ENCODE results near the gene ERC1.
A peak's percentile ranks its signal among the peaks of the same experiment; 100 is the strongest.
"Not testable (repeated sequence)": the region's sequence is repeated elsewhere in the genome, so short reads cannot be mapped to it uniquely, and the experiment has no call there.

ERC1 gene

GRCh38 chr12:1329784-1330476 is 338.9 kb downstream of the ERC1 start:
- DNase-seq: no peak

- no peak for DNase-seq
Observed at GRCh38 chr12:1330477-1330827, 339.4 kb downstream of the ERC1 start.

DNA sequence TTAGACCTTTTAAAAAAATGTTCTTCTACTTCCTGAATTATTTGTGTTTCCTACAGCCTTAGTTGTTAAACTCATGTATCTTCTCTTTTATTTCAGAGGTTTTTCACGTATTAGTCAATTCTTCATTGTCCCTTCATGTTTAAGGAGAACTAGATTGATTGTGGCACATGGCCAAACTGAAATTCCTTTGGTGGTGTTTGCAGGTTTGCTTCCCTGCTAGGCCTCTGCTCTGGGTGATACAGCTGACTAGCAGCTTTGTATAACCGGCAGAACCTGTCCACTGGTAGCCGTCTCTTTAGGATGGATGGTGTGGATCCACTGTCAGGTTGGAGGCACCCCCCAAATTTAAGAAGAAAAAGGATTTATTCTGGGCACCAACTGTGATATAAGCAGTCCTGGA is 341.3 kb downstream of the ERC1 start:
- DNase-seq: no peak

DNA sequence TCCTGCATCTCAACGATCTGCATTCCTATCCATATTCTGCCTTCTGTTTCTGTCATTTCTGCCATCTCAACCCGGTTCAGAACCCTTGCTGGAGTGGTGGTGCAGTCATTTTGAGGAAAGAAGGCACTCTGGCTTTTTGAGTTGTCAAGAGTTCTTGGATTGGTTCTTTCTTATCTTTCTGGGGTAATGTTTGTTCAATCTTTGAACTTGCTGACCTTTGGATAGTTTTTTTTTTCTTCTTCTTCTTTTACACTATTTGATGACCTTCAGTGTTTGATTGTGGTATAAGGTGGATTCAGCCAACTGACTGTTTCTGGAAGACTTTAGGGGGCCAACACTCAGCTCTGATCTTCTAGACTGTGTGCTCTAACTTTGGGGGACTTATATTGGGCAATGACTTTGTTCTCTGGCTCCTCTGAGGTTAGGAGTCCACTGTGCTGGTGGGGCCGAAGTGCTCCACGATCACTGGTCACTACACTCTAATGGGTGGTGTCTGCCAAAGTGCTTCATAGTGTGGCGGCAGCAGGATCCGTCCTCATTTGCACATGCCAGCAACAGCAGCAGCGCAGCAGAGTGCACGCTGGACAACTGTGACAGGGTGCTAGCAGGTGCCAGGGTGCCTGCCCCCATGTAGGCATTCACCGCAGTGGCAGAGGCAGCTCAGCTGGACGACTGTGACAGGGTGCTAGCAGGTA is 347.6 kb downstream of the ERC1 start:
- DNase-seq: no peak

- DNase-seq: not testable (repeated sequence)
Observed at GRCh38 chr12:1339178-1339541, 348.1 kb downstream of the ERC1 start.

GRCh38 chr12:1339618-1340319 is 348.7 kb downstream of the ERC1 start:
- no peak for DNase-seq

DNA sequence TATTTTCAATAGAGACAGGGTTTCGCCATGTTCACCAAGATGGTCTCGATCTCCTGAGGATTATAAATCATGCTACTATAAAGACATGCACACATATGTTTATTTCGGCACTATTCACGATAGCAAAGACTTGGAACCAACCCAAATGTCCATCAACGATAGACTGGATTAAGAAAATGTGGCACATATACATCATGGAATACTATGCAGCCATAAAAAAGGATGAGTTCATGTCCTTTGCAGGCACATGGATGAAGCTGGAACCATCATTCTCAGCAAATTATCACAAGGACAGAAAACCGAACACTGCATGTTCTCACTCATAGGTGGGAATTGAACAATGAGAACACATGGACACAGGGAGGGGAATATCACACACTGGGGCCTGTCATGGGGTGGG is 350.2 kb downstream of the ERC1 start:
- DNase-seq: not testable (repeated sequence)

GRCh38 chr12:1343422-1343821 is 352.4 kb downstream of the ERC1 start:
- no peak for DNase-seq

DNA sequence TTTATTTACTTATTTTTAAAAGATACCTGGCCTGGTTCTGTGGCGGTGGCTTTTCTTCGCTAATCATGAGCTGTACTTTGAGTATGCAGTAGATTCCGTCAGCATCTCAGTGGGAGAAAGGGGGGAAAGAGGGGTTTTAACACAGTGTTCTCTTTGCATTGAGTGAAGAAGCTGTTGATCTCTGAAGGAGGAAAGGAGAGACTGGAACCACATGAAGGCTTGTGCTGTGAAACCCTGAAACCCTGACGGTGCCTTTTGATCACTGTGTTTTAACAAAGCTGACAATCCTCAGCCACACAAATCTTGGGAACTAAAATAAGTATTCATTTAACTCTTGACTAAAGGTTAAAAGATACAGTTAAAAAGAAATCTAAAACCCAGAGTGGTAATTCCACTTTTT is 353.2 kb downstream of the ERC1 start:
- no peak for DNase-seq

- no peak for DNase-seq
Observed at GRCh38 chr12:1346126-1346525, 355.1 kb downstream of the ERC1 start.

GRCh38 chr12:1347294-1347693 is 356.3 kb downstream of the ERC1 start:
- no peak for DNase-seq

DNA sequence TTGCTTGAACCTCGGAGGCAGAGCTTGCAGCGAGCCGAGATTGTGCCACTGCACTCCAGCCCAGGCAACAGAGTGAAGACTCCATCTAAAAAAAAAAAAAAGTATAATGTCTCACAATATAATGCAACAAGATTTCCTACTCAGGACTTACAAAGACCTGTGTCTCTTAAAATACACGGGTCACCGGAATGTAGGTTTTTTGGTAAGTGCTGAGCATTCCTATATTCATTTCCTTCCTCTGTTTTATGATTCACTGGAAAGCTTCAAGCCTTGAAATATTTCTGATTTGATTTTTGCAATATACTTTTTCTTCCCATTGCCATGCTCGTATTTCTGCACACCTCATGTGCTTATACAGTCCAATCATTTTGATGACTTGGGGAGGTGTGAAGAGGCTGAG is 357.6 kb downstream of the ERC1 start:
- no peak for DNase-seq

GRCh38 chr12:1350055-1350933 is 359.3 kb downstream of the ERC1 start:
- no peak for DNase-seq

GRCh38 chr12:1350934-1351240 is 359.9 kb downstream of the ERC1 start:
- DNase-seq: no peak

GRCh38 chr12:1351926-1352325 is 360.9 kb downstream of the ERC1 start:
- no peak for DNase-seq

DNA sequence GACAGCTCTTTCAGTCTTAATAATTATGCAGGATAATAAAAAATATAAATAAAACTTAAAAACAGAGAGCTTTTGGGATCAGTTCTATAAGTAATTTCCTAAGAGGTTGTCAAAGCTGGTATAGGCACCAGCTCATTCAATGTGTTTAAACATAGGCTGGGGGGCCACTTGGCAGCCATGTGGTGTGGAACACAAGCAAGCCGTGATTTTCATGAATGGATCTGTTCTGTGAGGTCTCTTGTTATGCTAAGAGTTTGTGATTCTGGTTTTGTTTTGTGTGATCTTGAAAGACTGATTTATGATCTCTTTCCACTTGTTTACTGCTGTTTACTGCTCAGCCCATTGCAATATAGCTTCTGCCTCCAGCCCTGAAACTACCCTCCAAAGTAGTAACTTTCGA is 362.4 kb downstream of the ERC1 start:
- DNase-seq: no peak

- no peak for DNase-seq
Observed at GRCh38 chr12:1355396-1355795, 364.4 kb downstream of the ERC1 start.

DNA sequence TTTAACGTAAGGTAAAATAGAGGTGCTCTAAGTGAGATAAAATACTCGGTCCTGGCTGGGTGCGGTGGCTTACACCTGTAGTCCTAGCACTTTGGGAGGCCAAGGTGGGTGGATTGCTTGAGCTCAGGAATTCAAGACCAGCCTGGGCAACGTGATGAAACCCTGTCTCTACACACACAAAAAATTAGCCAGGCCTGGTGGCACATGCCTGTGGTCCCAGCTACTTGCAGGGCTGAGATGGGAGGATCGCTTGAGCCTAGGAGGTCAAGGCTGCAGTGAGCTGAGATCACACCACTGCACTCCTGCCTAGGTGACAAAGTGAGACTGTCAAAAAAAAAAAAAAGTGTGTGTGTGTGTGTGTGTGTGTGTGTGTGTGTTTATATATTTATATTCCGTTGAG is 364.8 kb downstream of the ERC1 start:
- DNase-seq: not testable (repeated sequence)

DNA sequence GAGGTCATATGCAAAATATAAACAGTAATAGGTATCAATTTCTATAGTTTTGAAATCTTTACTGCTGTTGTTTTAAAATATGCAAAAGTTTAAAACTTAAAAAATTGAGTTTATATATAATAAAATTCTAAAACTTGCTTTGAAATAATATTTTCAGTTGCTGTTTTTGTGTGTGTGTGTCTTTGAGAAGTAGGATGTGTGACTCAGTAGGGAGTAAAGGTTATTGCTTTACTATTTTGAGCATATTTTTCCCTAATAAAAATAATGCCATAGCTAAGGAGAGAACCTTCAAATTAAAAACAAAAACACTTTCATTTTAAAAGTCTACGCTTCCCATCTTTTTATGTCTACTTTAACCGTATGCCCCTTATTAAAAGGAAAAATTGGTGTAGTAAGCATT is 365.3 kb downstream of the ERC1 start:
- DNase-seq: no peak

- peak in 1 of 2 experiments; percentile 0 for DNase-seq
Observed at GRCh38 chr12:1357171-1357570, 366.1 kb downstream of the ERC1 start.

DNA sequence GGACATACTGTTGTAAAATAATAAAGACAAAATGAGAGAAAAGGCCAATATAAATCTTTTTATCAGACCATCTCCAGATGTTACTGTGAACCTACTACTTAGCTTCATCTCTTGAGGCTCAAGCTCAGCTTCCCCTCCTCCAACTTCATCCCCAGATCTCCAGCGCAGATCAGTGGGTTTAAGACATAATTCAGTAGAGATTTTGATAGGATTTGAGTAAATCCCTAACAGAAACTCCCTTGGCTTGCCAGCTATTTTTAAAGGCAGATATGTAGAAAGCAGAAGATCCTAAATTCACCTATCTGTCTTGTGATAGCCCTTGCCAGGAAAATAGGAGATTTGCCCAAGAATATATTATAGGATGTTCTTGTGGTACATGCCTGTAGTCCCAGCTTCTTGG is 366.7 kb downstream of the ERC1 start:
- DNase-seq: no peak

- no peak for DNase-seq
Observed at GRCh38 chr12:1360441-1361210, 369.6 kb downstream of the ERC1 start.

Measured in SHP77 (cell line).